Small intestine (tissue), 7 donors: ENCODE data around the gene AUTS2. TPM values are rescaled to one million over a fixed set of nuclear protein-coding genes. Genes with fewer than 3 reads are reported as not detected.

Experiments used
- DNase-seq, 2 donors: peaks; one replicate each; pipeline versions ENCODE4 v3.0.0 to v3.0.0-alpha.2; 2013
- FAIRE-seq: peaks from 2 replicates; lab custom pipeline; 2012; peaks lifted over from hg19 to GRCh38; lab: Jason Lieb, UNC
- H3K27ac ChIP-seq, 3 donors: one replicate each; pipeline ENCODE4 v1.5.1; 2013; ENCODE audit warnings: low read length in 2 of 3, mild to moderate bottlenecking in 2 of 3, control low read depth in 1 of 3, inconsistent platforms in 1 of 3, low read depth in 1 of 3, moderate library complexity in 1 of 3
- H3K27me3 ChIP-seq, 3 donors: one replicate each; pipeline ENCODE4 v1.6.1; 2013; ENCODE audit warnings: low read length in 3 of 3, inconsistent platforms in 1 of 3; ENCODE audit not compliant: control insufficient read depth in 3 of 3, insufficient read depth in 3 of 3
- H3K36me3 ChIP-seq, 3 donors: one replicate each; pipeline ENCODE4 v1.6.1; 2013; ENCODE audit warnings: low read length in 3 of 3, inconsistent platforms in 1 of 3, low read depth in 1 of 3, mild to moderate bottlenecking in 1 of 3, moderate library complexity in 1 of 3; ENCODE audit not compliant: control insufficient read depth in 3 of 3, insufficient read depth in 2 of 3
- H3K4me1 ChIP-seq, 3 donors: one replicate each; pipeline ENCODE4 v1.6.1; 2013; ENCODE audit warnings: low read length in 2 of 3, inconsistent platforms in 1 of 3, low read depth in 1 of 3, mild to moderate bottlenecking in 1 of 3, moderate library complexity in 1 of 3; ENCODE audit not compliant: control insufficient read depth in 3 of 3, insufficient read depth in 2 of 3
- H3K4me3 ChIP-seq, 3 donors: one replicate each; pipeline ENCODE4 v1.5.1; 2013; ENCODE audit warnings: low read length in 3 of 3, control low read depth in 1 of 3, inconsistent platforms in 1 of 3, low read depth in 1 of 3, mild to moderate bottlenecking in 1 of 3, moderate library complexity in 1 of 3
- H3K9me3 ChIP-seq, 2 donors: one replicate each; pipeline ENCODE4 v1.6.1; 2013; ENCODE audit warnings: low read depth in 1 of 2, low read length in 1 of 2; ENCODE audit not compliant: control insufficient read depth in 2 of 2, insufficient read depth in 1 of 2
- WGBS, 3 donors: extraction: QIAGEN DNeasy Blood & Tissue Kit; methylation state at CpG; one replicate each; pipeline ENCODE4 v1.1.7; 2013; 5-methylcytosine and 5-hydroxymethylcytosine counted together
- polyA plus RNA-seq, 4 donors: library from polyadenylated mRNA; stranded (reverse) in 3 of 4; unstranded in 1 of 4; fragments of 200-250 nt in 3 of 4; fragments of 120-200 nt in 1 of 4; gene quantifications; one replicate each; pipeline versions ENCODE4 v1.2.1 to v1.2.3, GENCODE V29; 2013
- donor health status: healthy with polysubstance abuse.
- donor health status: control.
- donor health status: control.
- donor health status: Bipolar disorder and iron deficiency.
- donor health status: healthy.

Gene AUTS2
- polyA plus RNA-seq, 4 donors = 4.9 to 43.5 (median 13.6) TPM

DNA sequence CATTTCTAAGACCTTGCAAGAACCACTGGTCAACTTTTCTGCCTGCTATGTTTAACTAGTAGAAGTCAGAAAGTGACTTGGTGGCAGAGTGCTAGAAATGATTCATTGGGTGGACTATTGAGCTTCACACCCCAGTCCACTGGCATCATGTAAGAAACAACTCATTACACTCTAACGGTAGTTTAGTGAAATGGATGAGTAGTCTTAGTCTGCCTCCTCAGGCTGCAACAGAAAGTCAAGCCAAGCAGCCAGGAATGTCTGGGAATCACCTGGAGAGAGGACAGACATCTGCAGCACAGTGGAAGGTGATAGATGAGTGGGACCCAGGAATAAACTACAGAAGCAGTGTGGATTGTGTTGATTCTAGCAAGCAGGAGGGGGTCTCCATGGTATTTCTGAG lies 125.4 kb downstream of the AUTS2 start:
- DNase-seq (peak in 1 of 2 donors; percentile 22), FAIRE-seq (no peak)
- whole genome bisulfite sequencing, 3 donors = 37 to 67% (median 55%) methylated on average over 1 of the region's 1 CpG

DNA sequence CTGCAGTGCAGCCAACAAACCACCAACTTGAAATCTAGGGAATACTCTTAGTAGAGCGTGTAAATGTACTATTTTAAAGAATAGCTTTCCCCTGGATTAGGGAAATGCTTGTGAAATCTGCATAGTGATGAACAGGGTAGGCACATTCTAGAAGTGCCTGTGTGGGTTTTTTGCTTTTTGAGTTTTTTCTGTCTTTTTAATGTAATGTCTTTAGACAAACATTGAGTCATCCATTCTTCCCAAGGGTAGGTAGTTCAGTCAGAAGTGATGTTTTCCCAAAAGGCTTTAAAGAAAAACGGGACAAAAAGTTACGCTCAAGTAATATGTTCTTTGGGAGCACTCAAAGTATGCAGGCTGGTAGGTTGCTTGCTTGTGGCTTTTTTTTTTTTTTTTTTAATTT lies 130.0 kb downstream of the AUTS2 start:
- Histone ChIP-seq H3K9me3 (no peaks in the 10 kb centered on the region), H3K4me3 (no peak overlapping the region), H3K36me3 (no peaks in the 10 kb centered on the region), H3K27ac (no peak overlapping the region), H3K27me3 (no peaks in the 10 kb centered on the region), H3K4me1 (peaks cover 0 to 5% (median 0%) of the 10 kb centered on the region in 3 donors)
- DNase-seq = no peak
- no peak for FAIRE-seq
- WGBS, 3 donors = 85 to 90% (median 86%) methylated on average over 3 of the region's 3 CpGs

More for the DNA sequence above, 125.4 kb downstream of the AUTS2 start:
- no peak overlapping the region for H3K27ac ChIP-seq
- no peaks in the 10 kb centered on the region for H3K36me3 ChIP-seq
- no peaks in the 10 kb centered on the region for H3K27me3 ChIP-seq
- no peaks in the 10 kb centered on the region for H3K9me3 ChIP-seq
- H3K4me1 ChIP-seq = no peaks in the 10 kb centered on the region
- H3K4me3 ChIP-seq = no peak overlapping the region

DNA sequence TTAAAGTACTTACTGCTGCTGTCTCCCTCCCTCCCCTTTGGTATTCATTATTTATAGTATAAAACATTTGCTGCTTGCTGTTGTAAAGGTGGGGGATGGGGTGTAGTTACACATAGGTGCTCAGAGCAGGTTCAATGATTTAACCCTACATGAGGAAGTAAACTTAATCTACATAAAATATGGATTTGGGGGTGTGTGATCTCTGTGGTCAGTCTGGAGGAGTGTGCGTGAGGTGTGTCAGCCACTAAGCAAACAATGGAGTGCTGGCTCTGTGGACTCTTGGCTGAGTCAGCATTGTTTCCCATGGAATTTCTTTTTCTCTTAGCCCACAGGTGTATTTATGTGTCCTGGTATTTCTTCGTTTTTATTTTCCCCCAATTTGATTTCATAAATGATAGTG lies 133.9 kb downstream of the AUTS2 start:
- FAIRE-seq (no peak), DNase-seq (peak; percentile 70 to 74)
- 8 to 60% (median 21%) methylated on average over 2 of the region's 2 CpGs for WGBS, 3 donors

DNA sequence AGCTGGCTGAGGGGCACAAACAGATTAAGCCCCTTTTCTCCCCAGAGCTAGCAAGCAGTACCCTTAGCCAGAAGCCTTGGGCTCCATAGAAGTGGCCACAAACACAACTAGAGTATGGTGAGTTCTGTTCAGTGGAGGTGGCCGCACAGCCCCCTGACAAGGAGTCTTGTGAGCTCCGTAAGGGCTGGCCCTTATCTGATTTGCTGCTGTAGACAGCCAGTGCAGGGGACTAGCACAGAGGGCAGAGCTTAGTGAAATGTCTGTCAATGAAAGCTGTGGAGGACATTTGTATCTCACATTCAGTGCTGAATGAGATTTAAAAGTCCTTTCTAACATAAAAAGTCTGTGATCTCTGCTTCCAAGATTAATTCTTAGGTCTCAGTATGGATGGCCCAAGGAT lies 137.3 kb downstream of the AUTS2 start:
- Histone ChIP-seq H3K36me3 (no peaks in the 10 kb centered on the region), H3K4me3 (no peak overlapping the region), H3K27ac (no peak overlapping the region), H3K27me3 (no peaks in the 10 kb centered on the region), H3K4me1 (peaks cover 0 to 9% (median 2%) of the 10 kb centered on the region in 3 donors), H3K9me3 (no peaks in the 10 kb centered on the region)
- 87 to 92% (median 88%) methylated on average over 2 of the region's 2 CpGs for WGBS, 3 donors
- FAIRE-seq (no peak), DNase-seq (no peak)

More for the DNA sequence above, 133.9 kb downstream of the AUTS2 start:
- Histone ChIP-seq H3K4me1 (peaks cover 0 to 5% (median 0%) of the 10 kb centered on the region in 3 donors), H3K9me3 (no peaks in the 10 kb centered on the region), H3K36me3 (no peaks in the 10 kb centered on the region), H3K27ac (no peak overlapping the region), H3K4me3 (no peak overlapping the region), H3K27me3 (no peaks in the 10 kb centered on the region)

DNA sequence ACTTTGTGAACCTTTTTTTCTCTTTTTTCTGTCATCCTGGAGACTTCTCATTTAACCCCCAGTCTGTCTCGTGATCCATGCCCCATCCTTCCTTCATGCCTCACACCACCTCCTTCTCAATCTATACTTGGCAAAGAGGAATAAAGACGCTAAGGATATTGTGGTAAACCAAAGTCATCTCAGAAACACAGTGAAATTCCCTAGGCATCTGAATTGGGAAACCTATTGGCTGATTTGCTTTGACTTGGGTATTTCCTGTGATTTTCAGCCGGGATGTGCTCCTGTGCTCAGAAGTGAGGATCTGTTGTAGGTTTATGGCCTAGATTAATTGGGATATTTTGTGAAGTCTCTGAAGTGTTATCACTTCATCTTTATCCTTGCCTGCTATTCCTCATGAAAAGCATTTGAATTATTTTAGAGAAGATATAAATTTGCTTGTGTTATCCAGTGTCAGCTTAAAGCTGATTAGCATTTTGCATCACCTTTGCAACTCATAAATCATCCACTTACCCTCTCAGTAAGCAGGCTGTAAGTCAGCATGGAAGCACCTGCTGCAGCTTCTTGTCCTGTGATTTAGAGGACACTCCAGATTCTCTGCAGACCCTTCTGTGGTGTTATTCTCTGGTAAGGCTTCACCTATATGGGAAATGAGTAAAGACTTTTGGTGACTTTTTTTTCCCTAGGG lies 138.0 kb downstream of the AUTS2 start:
- FAIRE-seq (no peak), DNase-seq (no peak)
- no peaks in the 10 kb centered on the region for H3K27me3 ChIP-seq
- WGBS, 3 donors = 78 to 88% (median 85%) methylated on average over 3 of the region's 3 CpGs
- H3K27ac ChIP-seq = no peak overlapping the region
- peaks cover 0 to 9% (median 2%) of the 10 kb centered on the region in 3 donors for H3K4me1 ChIP-seq
- no peak overlapping the region for H3K4me3 ChIP-seq
- H3K36me3 ChIP-seq = no peaks in the 10 kb centered on the region
- no peaks in the 10 kb centered on the region for H3K9me3 ChIP-seq

DNA sequence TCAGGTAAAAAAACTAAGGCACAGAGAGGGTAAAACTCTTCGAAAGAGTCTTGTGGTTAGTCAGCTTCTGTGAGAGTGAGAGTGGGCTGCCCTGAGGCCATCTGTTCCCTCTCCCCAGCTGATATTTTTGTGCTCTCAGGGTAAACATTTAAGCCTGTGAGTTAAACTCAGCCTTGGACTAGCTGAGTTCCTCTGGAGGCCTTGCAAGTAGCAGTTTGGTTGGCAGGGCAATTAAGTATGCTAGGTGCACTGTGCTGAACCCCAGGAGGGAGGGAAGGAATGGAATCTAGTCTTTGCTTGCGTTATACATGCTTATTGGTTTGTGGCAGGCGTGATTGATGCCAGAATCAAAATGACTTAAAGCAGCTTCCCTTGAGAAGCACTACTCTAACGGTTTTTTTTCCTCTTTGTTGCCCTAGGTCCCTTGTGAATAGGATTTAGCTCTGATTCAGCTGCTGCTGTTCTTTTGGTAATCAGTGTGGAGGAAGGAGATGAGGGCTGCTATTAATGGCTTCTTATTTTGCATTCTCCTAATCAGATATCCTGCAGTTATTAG lies 140.2 kb downstream of the AUTS2 start:
- DNase-seq (peak in 1 of 2 donors; percentile 15), FAIRE-seq (no peak)
- Histone ChIP-seq H3K4me1 (peaks cover 0 to 4% (median 2%) of the 10 kb centered on the region in 3 donors), H3K27ac (no peak overlapping the region), H3K27me3 (no peaks in the 10 kb centered on the region), H3K36me3 (no peaks in the 10 kb centered on the region), H3K4me3 (no peak overlapping the region), H3K9me3 (no peaks in the 10 kb centered on the region)
- 43 to 50% (median 45%) methylated on average over 4 of the region's 4 CpGs for WGBS, 3 donors

DNA sequence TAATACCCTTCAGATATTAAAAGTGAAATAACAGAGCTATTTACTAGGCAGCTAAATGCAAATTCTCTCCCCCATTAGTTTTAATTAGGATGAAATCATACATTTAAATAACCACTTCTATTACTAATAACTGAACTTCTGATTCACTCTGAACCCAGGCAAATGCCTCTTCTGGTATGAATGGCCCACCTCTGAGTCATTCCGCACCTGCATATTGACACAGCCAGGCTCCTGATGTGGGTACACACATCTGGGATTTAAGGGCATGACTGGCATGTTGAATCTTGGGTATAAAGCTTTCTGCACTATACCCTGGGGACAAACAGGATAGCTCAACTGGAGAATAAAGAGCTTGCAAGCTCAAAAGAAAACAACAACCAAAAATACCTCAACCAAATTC lies 140.9 kb downstream of the AUTS2 start:
- no peak for FAIRE-seq

DNA sequence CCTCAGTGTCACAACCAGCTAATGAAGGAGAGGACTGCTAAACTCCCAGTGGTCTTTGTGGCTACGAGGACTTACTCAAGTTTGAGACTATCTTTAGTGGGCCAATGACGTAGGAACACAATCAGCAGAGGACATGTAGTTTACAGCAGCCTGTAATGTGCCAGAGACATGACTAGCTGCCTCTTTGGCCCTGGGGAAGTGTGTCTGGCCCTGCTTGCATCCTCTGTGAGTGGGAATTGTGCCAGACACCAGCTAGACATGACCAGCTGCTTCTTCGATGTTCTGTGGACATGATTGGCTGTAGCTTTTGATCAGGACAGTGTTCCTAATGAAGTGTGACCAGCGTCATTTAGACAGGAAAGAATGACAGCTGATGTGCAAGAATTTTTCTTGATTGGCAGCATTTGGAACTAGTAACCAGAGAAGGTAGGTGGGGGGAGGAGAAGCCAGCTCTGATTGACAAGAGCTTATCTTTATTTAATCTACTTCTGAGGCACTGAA lies 141.7 kb downstream of the AUTS2 start:
- no peaks in the 10 kb centered on the region for H3K9me3 ChIP-seq
- H3K36me3 ChIP-seq = no peaks in the 10 kb centered on the region
- no peak overlapping the region for H3K4me3 ChIP-seq
- H3K27me3 ChIP-seq = no peaks in the 10 kb centered on the region
- no peak overlapping the region for H3K27ac ChIP-seq
- FAIRE-seq = no peak
- DNase-seq = no peak
- peaks cover 0 to 4% (median 2%) of the 10 kb centered on the region in 3 donors for H3K4me1 ChIP-seq
- WGBS, 3 donors = 44 to 73% (median 60%) methylated on average over 4 of the region's 4 CpGs

More for the DNA sequence above, 140.9 kb downstream of the AUTS2 start:
- H3K9me3 ChIP-seq = no peaks in the 10 kb centered on the region
- H3K36me3 ChIP-seq = no peaks in the 10 kb centered on the region
- WGBS, 3 donors = 65 to 97% (median 82%) methylated on average over 1 of the region's 1 CpG
- H3K4me1 ChIP-seq = peaks cover 0 to 4% (median 2%) of the 10 kb centered on the region in 3 donors
- DNase-seq = no peak
- no peaks in the 10 kb centered on the region for H3K27me3 ChIP-seq
- no peak overlapping the region for H3K4me3 ChIP-seq
- H3K27ac ChIP-seq = no peak overlapping the region
